Stimulated activated CD4-positive, alpha-beta T cell treated with anti-CD3 and anti-CD28 coated beads, Interleukin-1b, Interleukin-23, amount 100 ng/mL, for 24 hours (primary cell): ENCODE results near the gene SLC6A1.

ENCODE experiments used
- DNase-seq, 4 experiments: peaks; one replicate each; pipeline ENCODE4 v3.0.0-alpha.2; 2020; ENCODE audit warnings: low read depth in 4 of 4, low spot score in 1 of 4

The SLC6A1 gene

GRCh38 chr3:10992943-10993728 lies 588 bp downstream of the SLC6A1 start:
- no peak for DNase-seq

- DNase-seq, result no peak
Observed at GRCh38 chr3:10993729-10994065, 1.1 kb downstream of the SLC6A1 start.

DNA sequence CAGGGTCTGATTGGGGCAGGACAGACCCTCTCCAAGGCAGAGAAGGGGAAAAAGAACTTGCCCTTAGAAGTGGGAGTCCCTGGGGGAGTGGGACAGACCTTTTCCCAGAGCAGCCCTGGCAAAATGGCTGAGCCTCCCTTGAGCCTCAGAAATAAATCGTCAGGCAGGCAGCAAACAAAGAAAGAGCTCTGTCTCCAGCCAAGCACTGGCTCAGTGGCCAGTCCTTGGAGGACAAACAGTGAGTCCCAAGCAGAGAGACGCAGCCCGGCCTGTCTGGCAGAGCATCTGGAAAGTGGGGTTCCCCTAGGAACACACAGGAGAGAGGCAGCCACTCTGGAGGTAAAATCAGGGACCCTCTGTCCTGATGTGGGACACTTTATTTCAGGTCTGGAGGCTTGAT lies 1.8 kb downstream of the SLC6A1 start:
- no peak for DNase-seq

DNA sequence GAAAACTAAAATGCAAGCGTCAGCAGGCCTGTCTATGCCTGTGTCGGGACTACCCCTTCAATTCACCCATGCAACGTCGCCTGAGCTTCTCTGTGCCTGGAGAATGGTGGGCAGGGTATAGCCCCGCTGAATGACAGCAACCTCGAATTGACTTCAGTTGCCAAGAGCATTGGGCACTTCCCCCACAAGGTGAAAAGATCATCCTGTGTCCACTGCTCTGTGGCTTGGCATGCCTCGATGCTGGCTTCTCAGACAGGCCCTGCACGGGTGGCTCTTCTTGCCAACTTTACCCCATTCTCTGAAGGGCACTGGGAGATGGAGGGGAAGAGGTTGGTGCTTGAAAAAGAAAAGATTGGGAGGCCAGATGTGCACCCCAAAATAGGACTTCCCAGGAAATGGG lies 3.3 kb downstream of the SLC6A1 start:
- no peak for DNase-seq

GRCh38 chr3:10996345-10997013 lies 3.9 kb downstream of the SLC6A1 start:
- DNase-seq, result no peak

DNA sequence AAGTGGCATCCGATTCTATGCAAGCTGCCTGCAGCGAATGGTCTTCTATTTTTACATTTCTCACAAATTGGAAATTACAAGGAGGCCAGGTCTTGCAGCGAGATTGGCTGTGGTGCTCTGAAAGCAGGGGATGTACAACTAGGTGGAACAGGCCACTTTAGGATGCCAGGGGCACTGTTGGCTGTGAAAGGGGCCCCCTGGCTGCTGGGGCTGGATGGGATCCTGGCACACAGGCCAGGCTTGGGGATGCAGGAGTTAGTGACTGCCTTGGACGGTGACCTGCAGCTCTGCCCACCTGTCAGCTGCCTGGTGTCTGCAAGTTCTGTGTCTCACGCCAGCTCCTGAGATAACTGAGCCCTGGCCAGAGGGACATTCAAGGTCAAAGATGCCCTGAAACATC lies 4.6 kb downstream of the SLC6A1 start:
- DNase-seq, result no peak

- no peak for DNase-seq
Observed at GRCh38 chr3:10998542-10998941, 6.0 kb downstream of the SLC6A1 start.

DNA sequence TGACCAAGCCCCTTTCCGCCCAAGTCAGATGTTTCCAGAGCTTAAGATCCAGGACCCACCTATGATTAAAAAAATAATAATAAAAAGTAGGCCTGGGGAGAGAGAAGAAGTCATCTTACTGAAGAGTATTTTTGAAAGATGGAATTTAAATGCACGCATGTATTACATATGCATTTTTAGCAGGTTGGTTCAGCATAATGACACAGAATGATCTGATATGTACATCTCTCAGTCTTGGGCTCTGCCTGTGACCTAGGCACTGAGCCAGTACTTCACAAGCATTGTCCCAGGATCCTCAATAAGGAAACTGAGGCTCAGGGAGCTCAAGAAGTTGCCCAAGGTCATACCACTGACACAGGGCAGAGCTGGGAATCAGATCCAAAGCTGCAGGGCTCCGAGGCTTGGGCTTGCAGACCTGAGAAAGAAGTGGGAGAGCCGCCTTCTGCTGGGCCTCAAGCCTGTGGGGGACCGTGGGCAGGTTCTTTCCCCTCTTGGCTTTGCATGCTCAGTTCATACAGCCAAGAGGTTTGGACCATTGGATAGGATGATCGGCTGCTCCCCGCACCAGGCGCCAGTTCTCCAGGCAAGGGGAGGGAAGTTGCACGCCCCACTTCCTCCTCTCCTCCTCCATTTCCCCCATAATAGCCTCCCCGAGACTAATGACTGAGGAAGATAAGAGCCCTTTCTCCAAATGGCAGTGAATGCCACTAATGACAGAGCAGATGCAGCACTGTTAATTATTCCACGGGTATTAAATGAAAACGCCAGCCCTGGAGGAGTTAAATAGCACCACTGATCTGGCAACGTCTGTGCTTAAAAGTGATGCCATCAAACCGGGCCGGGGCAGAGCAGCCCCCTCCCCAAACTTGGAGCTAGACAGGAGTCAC lies 6.9 kb downstream of the SLC6A1 start:
- DNase-seq, result no peak

- DNase-seq, result no peak
Observed at GRCh38 chr3:11000528-11000927, 8.0 kb downstream of the SLC6A1 start.

DNA sequence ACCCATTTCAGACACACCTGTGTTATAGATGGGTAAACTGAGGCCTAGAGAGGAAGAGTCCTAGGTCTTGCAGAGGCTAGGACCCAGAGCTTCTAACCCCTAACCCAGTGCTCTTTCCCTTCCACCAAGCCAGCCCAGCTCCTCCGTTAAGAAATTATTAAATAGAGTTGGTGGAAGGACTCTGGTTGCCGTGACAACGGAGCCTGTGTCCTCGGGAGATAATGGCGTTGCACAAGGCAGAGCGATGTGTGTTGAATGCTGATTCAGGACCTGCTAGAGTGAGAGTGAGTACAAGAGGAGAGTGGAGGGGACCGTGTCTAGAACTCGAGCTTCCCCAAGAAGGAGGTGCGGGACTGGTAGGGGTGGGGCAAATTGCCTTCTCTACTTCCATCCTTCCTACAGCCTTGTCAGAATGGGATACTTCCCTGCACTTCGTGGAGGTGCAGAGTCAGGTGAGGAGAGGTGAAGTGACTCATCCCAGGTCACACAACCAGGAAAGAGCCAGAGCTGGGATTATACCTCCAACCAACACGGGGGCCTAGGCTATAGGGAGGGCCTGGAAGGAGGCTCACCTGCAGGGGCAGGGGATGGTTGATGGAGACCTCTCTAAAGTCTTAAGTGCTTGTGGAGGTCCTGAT lies 8.6 kb downstream of the SLC6A1 start:
- DNase-seq, result no peak

- no peak for DNase-seq
Observed at GRCh38 chr3:11001658-11002021, 9.1 kb downstream of the SLC6A1 start.

GRCh38 chr3:11002371-11002807 lies 9.8 kb downstream of the SLC6A1 start:
- DNase-seq, result no peak

DNA sequence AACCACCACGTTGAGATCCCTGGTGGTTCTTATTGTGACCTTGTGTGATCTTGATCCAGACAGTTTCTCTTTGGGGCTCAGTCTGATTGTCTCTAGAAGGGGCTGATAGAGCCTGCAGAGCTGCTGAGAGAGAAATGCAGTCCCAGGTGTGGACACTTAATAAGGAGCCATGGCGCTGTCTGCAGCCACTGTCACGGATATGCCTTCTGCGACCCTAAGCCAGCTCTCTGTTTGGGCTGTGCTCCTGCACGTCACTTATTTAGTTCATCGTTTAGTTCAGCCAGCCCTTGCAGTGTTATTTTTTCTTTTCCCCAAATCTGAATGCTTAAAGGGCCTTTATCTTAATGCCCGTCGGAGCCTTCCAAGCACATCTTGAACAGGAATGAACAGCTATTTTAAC lies 12.0 kb downstream of the SLC6A1 start:
- no peak for DNase-seq

DNA sequence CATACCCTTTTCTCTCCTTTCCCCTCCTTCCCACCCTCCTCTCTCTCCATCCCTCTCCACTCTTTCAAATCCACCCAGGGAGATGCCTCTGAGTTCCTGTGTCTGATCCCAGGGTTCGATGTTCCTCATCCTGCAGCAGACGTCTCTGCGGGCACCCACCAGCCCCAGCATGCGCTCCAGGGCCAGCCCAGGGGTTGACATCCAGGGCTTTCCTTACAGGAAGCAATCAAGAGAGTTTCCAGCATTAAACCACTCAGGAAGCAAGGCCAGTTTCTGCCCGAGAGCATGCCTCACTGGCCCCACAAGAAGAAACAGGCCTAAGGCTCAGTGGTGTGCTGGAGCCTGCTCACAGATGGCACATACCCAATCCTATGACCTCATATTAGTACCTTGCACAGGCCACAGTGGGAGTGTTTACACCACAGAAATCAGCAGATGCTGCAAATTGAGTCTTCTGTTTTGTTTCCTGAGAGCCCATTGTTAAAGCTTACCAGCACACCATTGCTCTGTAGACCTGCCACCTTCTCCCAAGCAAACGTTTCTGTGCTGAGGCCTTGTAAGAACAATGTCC lies 13.2 kb downstream of the SLC6A1 start:
- DNase-seq, result no peak

- DNase-seq, result no peak
Observed at GRCh38 chr3:11006986-11007933, 14.7 kb downstream of the SLC6A1 start.

DNA sequence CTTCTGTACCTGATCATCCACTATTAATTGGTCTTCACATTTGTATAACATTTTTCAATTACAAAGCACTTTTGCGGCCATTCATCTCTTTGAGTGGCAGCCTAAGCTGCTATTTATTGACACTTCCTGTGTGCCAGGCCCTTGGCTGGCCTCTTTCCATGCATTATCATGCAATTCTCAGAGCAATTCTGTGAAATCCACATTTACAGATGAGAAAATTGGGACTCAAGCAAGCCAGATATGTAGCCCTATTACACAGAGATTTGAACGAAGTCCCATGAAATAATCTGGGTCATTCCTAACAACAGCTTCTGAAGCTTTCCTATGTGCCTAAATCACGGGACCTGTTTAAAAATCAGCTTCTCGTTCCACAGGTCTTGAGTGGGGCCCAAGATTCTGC lies 17.4 kb downstream of the SLC6A1 start:
- no peak for DNase-seq

- DNase-seq, result no peak
Observed at GRCh38 chr3:11010426-11011165, 18.0 kb downstream of the SLC6A1 start.

DNA sequence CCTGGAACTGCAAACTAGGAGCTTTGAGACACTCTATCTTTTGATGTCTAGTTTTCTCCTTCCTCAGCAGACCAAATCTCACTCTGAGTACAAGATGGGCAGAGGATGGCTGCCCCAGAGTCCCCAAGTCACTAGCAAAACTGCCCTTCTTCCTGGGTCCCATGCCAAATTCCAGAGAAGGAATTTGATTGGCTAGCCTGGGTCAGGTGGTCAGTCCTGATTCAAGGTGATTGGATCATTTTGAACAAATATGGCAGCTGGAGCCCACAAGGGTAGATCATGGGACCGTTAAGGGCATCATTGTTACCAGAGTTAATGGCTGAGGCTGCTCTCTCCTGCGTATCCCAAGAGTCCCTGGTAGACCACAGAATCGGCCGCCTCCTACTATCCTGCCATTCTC lies 21.7 kb downstream of the SLC6A1 start:
- DNase-seq, result no peak

- no peak for DNase-seq
Observed at GRCh38 chr3:11014752-11015151, 22.2 kb downstream of the SLC6A1 start.
